PFSK-1 (cell line): ENCODE measurements around the gene MGAT4A.

Source experiments
- FOXP2 ChIP-seq: optimal IDR thresholded peaks from 2 replicates; pipeline ENCODE3; 2011; ENCODE audit warnings: borderline replicate concordance, control low read depth, inconsistent platforms; ENCODE audit not compliant: insufficient read depth; ENCODE audit errors: extremely low read length, extremely low read depth
- POLR2AphosphoS5 ChIP-seq: IDR thresholded peaks from 2 replicates; pipeline ENCODE4 v1.6.1; 2012; ENCODE audit warnings: low read depth, mild to moderate bottlenecking, control low read depth, low read length, moderate library complexity
- REST ChIP-seq, 2 experiments: IDR thresholded peaks; 2 replicates each; pipeline versions ENCODE4 v1.6.1 to v1.8.0; 2011 to 2012; ENCODE audit warnings: low read depth in 2 of 2, low read length in 2 of 2, control low read depth in 1 of 2, inconsistent platforms in 1 of 2, mild to moderate bottlenecking in 1 of 2, moderate library complexity in 1 of 2; ENCODE audit not compliant: insufficient read depth in 1 of 2
- SIN3A ChIP-seq: IDR thresholded peaks from 2 replicates; pipeline ENCODE4 v1.6.1; 2012; ENCODE audit warnings: mild to moderate bottlenecking, low read length, moderate library complexity, borderline replicate concordance; ENCODE audit not compliant: insufficient read depth
- TAF1 ChIP-seq: IDR thresholded peaks from 2 replicates; pipeline ENCODE4 v1.6.1; 2012; ENCODE audit warnings: low read length, control low read depth, borderline replicate concordance; ENCODE audit not compliant: insufficient read depth

Gene MGAT4A

GRCh38 chr2:98738304-98738703 lies 7.4 kb upstream of the MGAT4A start:
- TF ChIP-seq REST (IDR thresholded peaks at IDR 0.05; ENCODE audit: insufficient read depth in 1 of 2, low read depth in 2 of 2, low read length in 2 of 2) (no peak), POLR2AphosphoS5 (no peak), SIN3A (no peak), TAF1 (no peak), FOXP2 (no peak)

- TF ChIP-seq POLR2AphosphoS5, result no peak
- TF ChIP-seq FOXP2, result no peak
- no peak for TF ChIP-seq SIN3A
- no peak for TF ChIP-seq REST (IDR thresholded peaks at IDR 0.05; ENCODE audit: insufficient read depth in 1 of 2, low read depth in 2 of 2, low read length in 2 of 2)
- TF ChIP-seq TAF1, result no peak
These were observed 6.9 kb upstream of the MGAT4A start for GRCh38 chr2:98737848-98738247.

- TF ChIP-seq SIN3A (no peak), POLR2AphosphoS5 (no peak), FOXP2 (no peak), REST (IDR thresholded peaks at IDR 0.05; ENCODE audit: insufficient read depth in 1 of 2, low read depth in 2 of 2, low read length in 2 of 2) (no peak), TAF1 (no peak)
These were observed 5.5 kb upstream of the MGAT4A start for GRCh38 chr2:98736464-98736889.

- TF ChIP-seq SIN3A, result no peak
- TF ChIP-seq TAF1, result no peak
- TF ChIP-seq POLR2AphosphoS5, result no peak
- no peak for TF ChIP-seq REST (IDR thresholded peaks at IDR 0.05; ENCODE audit: insufficient read depth in 1 of 2, low read depth in 2 of 2, low read length in 2 of 2)
- TF ChIP-seq FOXP2, result no peak
These were observed 3.9 kb upstream of the MGAT4A start for GRCh38 chr2:98734823-98735260.

GRCh38 chr2:98734162-98734561 lies 3.2 kb upstream of the MGAT4A start:
- no peak for TF ChIP-seq FOXP2
- TF ChIP-seq REST (IDR thresholded peaks at IDR 0.05; ENCODE audit: insufficient read depth in 1 of 2, low read depth in 2 of 2, low read length in 2 of 2), result no peak
- no peak for TF ChIP-seq SIN3A
- no peak for TF ChIP-seq POLR2AphosphoS5
- no peak for TF ChIP-seq TAF1
